ENCODE measurements around the gene LTC4S. TPM values are rescaled to one million over a fixed set of nuclear protein-coding genes. Genes with fewer than 3 reads are reported as not detected.
"Not testable (repeated sequence)": the region's sequence is repeated elsewhere in the genome, so short reads cannot be mapped to it uniquely, and the experiment has no call there.

The LTC4S gene
- total RNA-seq, 1 donor from 2014 or later: 1.7 TPM

GRCh38 chr5:179768326-179769085 lies 25.3 kb upstream of the LTC4S start:
- intact Hi-C loops (cut with micrococcal nuclease): no loop called here

- intact Hi-C loops (cut with micrococcal nuclease): no loop called here
Observed at GRCh38 chr5:179769271-179769670, 24.5 kb upstream of the LTC4S start.

- intact Hi-C loops (cut with micrococcal nuclease): no loop called here
Observed at GRCh38 chr5:179769796-179770195, 24.0 kb upstream of the LTC4S start.

GRCh38 chr5:179771311-179771895 lies 22.4 kb upstream of the LTC4S start:
- intact Hi-C loops (cut with micrococcal nuclease): no loop called here

GRCh38 chr5:179772351-179772750 lies 21.4 kb upstream of the LTC4S start:
- intact Hi-C loops (cut with micrococcal nuclease): no loop called here

GRCh38 chr5:179773686-179774040 lies 20.1 kb upstream of the LTC4S start:
- intact Hi-C loops (cut with micrococcal nuclease): no loop called here

GRCh38 chr5:179774442-179774841 lies 19.3 kb upstream of the LTC4S start:
- intact Hi-C loops (cut with micrococcal nuclease): no loop called here

GRCh38 chr5:179776411-179776938 lies 17.3 kb upstream of the LTC4S start:
- intact Hi-C loops (cut with micrococcal nuclease): no loop called here

GRCh38 chr5:179777456-179777855 lies 16.3 kb upstream of the LTC4S start:
- intact Hi-C loops (cut with micrococcal nuclease): no loop called here

- intact Hi-C loops (cut with micrococcal nuclease): no loop called here
Observed at GRCh38 chr5:179777909-179778308, 15.9 kb upstream of the LTC4S start.

GRCh38 chr5:179778591-179778990 lies 15.2 kb upstream of the LTC4S start:
- intact Hi-C loops (cut with micrococcal nuclease): no loop called here

GRCh38 chr5:179779826-179780225 lies 14.0 kb upstream of the LTC4S start:
- intact Hi-C loops (cut with micrococcal nuclease): no loop called here

- intact Hi-C loops (cut with micrococcal nuclease): no loop called here
Observed at GRCh38 chr5:179780362-179780761, 13.4 kb upstream of the LTC4S start.

GRCh38 chr5:179781846-179782245 lies 11.9 kb upstream of the LTC4S start:
- intact Hi-C loops (cut with micrococcal nuclease): no loop called here

GRCh38 chr5:179783128-179783527 lies 10.7 kb upstream of the LTC4S start:
- intact Hi-C loops (cut with micrococcal nuclease): no loop called here

- intact Hi-C loops (cut with micrococcal nuclease): no loop called here
Observed at GRCh38 chr5:179786861-179787260, 6.9 kb upstream of the LTC4S start.

GRCh38 chr5:179788193-179788854 lies 5.5 kb upstream of the LTC4S start:
- intact Hi-C loops (cut with micrococcal nuclease): no loop called here

GRCh38 chr5:179789278-179789677 lies 4.5 kb upstream of the LTC4S start:
- intact Hi-C loops (cut with micrococcal nuclease): not testable (repeated sequence)

- intact Hi-C loops (cut with micrococcal nuclease): no loop called here
Observed at GRCh38 chr5:179791881-179792611, 1.7 kb upstream of the LTC4S start.

- intact Hi-C loops (cut with micrococcal nuclease): no loop called here
Observed at GRCh38 chr5:179792612-179793467, 946 bp upstream of the LTC4S start.

GRCh38 chr5:179794171-179794570 lies 385 bp downstream of the LTC4S start:
- intact Hi-C loops (cut with micrococcal nuclease): no loop called here

Measured in T-helper 1 cell treated with Interleukin-12 subunit alpha and Interleukin-12 subunit beta and Interleukin-4 antibody, amounts not matched to agents 30 ng/mL and 1 ng/mL, for 36 hours (primary cell).